ENCODE results near the gene METTL5. TPM values are rescaled to one million over a fixed set of nuclear protein-coding genes. Genes with fewer than 3 reads are reported as not detected.

Gene METTL5
- polyA plus RNA-seq: 73.8 and 82.2 TPM in 2 replicates
- 26.5 and 38.7 TPM in 2 replicates for polyA minus RNA-seq

DNA sequence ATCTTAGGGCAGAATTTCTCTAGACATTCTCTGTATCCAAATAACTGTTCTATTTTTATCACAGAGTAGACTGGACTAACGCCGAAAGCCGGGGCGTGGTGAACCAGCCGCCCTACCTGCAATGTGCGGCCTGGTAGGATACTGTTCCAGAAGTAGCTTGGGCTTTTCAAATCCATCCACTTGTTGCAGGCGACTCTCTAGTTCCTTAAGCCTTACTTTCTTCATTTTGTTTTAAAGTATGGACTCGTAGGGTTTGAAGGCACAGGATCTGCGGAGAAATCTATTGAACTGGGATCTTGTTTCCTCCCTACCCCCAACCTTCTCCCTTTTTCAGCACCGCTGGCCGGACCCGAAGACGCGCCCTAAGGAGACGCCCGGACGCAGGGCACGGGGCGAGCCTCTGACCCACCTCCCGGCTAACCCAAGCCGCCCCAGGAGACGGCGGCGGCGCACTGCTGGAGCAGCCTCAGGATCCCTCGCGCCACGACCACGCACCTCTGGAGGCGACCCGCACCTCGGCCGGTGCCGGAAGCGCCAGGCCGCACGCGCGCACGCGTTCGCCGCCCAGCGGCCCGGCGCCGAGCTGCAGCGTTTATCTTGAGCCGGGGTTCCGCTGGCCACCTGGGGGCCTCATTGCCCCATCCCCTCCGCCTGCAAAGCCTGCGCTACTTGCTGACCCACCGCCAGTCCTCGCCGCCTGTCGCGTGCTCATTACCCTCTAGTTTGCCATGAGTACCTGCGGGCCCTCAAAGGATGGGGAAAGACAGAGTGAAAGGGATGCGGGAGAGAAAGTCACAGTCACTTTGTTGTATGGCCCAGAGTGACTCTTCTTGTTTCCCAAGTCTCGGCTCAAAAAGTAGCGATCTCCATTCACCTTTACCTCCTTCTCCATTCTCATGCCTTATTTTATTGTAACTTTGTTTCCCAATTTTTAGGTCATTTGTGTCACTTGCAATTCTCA lies at the start of gene METTL5:
Gene METTL5, minus strand, starts transcription at position 533 of the 961 bp plus-strand sequence. Its CDS starts 308 bp downstream, at position 225.
- peak; percentile 62 for TF ChIP-seq POLR2AphosphoS5 (IDR thresholded peaks at IDR 0.05)
- TF ChIP-seq EP300 (conservative IDR thresholded peaks at IDR 0.05; ENCODE audit: poor library complexity, severe bottlenecking): peak; percentile 35
- peak; percentile 80 for TF ChIP-seq SMC3 (conservative IDR thresholded peaks at IDR 0.05; ENCODE audit: poor library complexity)
- TF ChIP-seq, protein P1, sequence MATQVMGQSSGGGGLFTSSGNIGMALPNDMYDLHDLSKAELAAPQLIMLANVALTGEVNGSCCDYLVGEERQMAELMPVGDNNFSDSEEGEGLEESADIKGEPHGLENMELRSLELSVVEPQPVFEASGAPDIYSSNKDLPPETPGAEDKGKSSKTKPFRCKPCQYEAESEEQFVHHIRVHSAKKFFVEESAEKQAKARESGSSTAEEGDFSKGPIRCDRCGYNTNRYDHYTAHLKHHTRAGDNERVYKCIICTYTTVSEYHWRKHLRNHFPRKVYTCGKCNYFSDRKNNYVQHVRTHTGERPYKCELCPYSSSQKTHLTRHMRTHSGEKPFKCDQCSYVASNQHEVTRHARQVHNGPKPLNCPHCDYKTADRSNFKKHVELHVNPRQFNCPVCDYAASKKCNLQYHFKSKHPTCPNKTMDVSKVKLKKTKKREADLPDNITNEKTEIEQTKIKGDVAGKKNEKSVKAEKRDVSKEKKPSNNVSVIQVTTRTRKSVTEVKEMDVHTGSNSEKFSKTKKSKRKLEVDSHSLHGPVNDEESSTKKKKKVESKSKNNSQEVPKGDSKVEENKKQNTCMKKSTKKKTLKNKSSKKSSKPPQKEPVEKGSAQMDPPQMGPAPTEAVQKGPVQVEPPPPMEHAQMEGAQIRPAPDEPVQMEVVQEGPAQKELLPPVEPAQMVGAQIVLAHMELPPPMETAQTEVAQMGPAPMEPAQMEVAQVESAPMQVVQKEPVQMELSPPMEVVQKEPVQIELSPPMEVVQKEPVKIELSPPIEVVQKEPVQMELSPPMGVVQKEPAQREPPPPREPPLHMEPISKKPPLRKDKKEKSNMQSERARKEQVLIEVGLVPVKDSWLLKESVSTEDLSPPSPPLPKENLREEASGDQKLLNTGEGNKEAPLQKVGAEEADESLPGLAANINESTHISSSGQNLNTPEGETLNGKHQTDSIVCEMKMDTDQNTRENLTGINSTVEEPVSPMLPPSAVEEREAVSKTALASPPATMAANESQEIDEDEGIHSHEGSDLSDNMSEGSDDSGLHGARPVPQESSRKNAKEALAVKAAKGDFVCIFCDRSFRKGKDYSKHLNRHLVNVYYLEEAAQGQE (IDR thresholded peaks at IDR 0.05; ENCODE audit: borderline replicate concordance): no peak
- peak; percentile 71 for TF ChIP-seq RAD21 (conservative IDR thresholded peaks at IDR 0.05)
- TF ChIP-seq TAF1 (IDR thresholded peaks at IDR 0.05; ENCODE audit: low read depth): no peak
- TF ChIP-seq, protein P2, sequence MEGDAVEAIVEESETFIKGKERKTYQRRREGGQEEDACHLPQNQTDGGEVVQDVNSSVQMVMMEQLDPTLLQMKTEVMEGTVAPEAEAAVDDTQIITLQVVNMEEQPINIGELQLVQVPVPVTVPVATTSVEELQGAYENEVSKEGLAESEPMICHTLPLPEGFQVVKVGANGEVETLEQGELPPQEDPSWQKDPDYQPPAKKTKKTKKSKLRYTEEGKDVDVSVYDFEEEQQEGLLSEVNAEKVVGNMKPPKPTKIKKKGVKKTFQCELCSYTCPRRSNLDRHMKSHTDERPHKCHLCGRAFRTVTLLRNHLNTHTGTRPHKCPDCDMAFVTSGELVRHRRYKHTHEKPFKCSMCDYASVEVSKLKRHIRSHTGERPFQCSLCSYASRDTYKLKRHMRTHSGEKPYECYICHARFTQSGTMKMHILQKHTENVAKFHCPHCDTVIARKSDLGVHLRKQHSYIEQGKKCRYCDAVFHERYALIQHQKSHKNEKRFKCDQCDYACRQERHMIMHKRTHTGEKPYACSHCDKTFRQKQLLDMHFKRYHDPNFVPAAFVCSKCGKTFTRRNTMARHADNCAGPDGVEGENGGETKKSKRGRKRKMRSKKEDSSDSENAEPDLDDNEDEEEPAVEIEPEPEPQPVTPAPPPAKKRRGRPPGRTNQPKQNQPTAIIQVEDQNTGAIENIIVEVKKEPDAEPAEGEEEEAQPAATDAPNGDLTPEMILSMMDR (IDR thresholded peaks at IDR 0.05; ENCODE audit: poor library complexity, severe bottlenecking): peak; percentile 99
- no peak for TF ChIP-seq EZH2 (IDR thresholded peaks at IDR 0.05; ENCODE audit: borderline replicate concordance, insufficient read depth, low read length, poor library complexity, severe bottlenecking)
- TF ChIP-seq MXI1 (conservative IDR thresholded peaks at IDR 0.05; ENCODE audit: poor library complexity, severe bottlenecking): peak; percentile 87
- no peak within 1 kb of the TSS for H3K27ac ChIP-seq (ENCODE audit: low read length)
- H3K9ac ChIP-seq (ENCODE audit: low read length): peak within 1 kb of the TSS; percentile 71
- H3K4me3 ChIP-seq (ENCODE audit: low read length): peak within 1 kb of the TSS; percentile 83
- peaks cover 28% of the 10 kb centered on the region for H3K79me2 ChIP-seq (replicated peaks; ENCODE audit: insufficient read depth, low read length)
- peak within 1 kb of the TSS; percentile 77 for H2AFZ ChIP-seq (ENCODE audit: low read depth, low read length)
- H4K20me1 ChIP-seq (ENCODE audit: insufficient read depth): no peaks in the 10 kb centered on the region
- no peaks in the 10 kb centered on the region for H3K9me3 ChIP-seq (ENCODE audit: low read length)
- H3K27me3 ChIP-seq (ENCODE audit: insufficient read depth, low read depth, low read length): no peaks in the 10 kb centered on the region
- H3K36me3 ChIP-seq (ENCODE audit: insufficient read depth, low read length): no peaks in the 10 kb centered on the region
- H3K9me2 ChIP-seq (ENCODE audit: insufficient read depth, low read length): no peaks in the 10 kb centered on the region
- peak within 1 kb of the TSS; percentile 64 for H3K4me2 ChIP-seq (ENCODE audit: low read length)
- H3F3A ChIP-seq (ENCODE audit: insufficient read depth, low read length, poor library complexity, severe bottlenecking): no peaks in the 10 kb centered on the region

GRCh38 chr2:169871994-169872393 lies 47.3 kb upstream of the METTL5 start:
- Histone ChIP-seq H4K20me1 (ENCODE audit: insufficient read depth) (no peaks in the 10 kb centered on the region), H3K9me2 (ENCODE audit: insufficient read depth, low read length) (no peaks in the 10 kb centered on the region), H3F3A (ENCODE audit: insufficient read depth, low read length, poor library complexity, severe bottlenecking) (no peaks in the 10 kb centered on the region), H2AFZ (ENCODE audit: low read depth, low read length) (no peak overlapping the region), H3K27me3 (ENCODE audit: insufficient read depth, low read depth, low read length) (no peaks in the 10 kb centered on the region), H3K79me2 (replicated peaks; ENCODE audit: insufficient read depth, low read length) (peaks cover 5% of the 10 kb centered on the region), H3K4me3 (ENCODE audit: low read length) (no peak overlapping the region), H3K9ac (ENCODE audit: low read length) (no peak overlapping the region), H3K36me3 (ENCODE audit: insufficient read depth, low read length) (no peaks in the 10 kb centered on the region), H3K4me2 (ENCODE audit: low read length) (no peak overlapping the region), H3K9me3 (ENCODE audit: low read length) (no peaks in the 10 kb centered on the region), H3K27ac (ENCODE audit: low read length) (no peak overlapping the region)
- TF ChIP-seq MXI1 (conservative IDR thresholded peaks at IDR 0.05; ENCODE audit: poor library complexity, severe bottlenecking) (no peak), RAD21 (conservative IDR thresholded peaks at IDR 0.05) (no peak), EZH2 (IDR thresholded peaks at IDR 0.05; ENCODE audit: borderline replicate concordance, insufficient read depth, low read length, poor library complexity, severe bottlenecking) (no peak), TAF1 (IDR thresholded peaks at IDR 0.05; ENCODE audit: low read depth) (no peak), SMC3 (conservative IDR thresholded peaks at IDR 0.05; ENCODE audit: poor library complexity) (no peak), POLR2AphosphoS5 (IDR thresholded peaks at IDR 0.05) (no peak), EP300 (conservative IDR thresholded peaks at IDR 0.05; ENCODE audit: poor library complexity, severe bottlenecking) (no peak)
- TF ChIP-seq, protein P1 (IDR thresholded peaks at IDR 0.05; ENCODE audit: borderline replicate concordance): no peak
- TF ChIP-seq, protein P2 (IDR thresholded peaks at IDR 0.05; ENCODE audit: poor library complexity, severe bottlenecking): no peak
